ENCODE data around the gene ZNF746. TPM values are rescaled to one million over a fixed set of nuclear protein-coding genes. Genes with fewer than 3 reads are reported as not detected.
"Not testable (repeated sequence)": the region's sequence is repeated elsewhere in the genome, so short reads cannot be mapped to it uniquely, and the experiment has no call there.

The ZNF746 gene
- polyA plus RNA-seq, 1 donor, result 13.1 TPM

DNA sequence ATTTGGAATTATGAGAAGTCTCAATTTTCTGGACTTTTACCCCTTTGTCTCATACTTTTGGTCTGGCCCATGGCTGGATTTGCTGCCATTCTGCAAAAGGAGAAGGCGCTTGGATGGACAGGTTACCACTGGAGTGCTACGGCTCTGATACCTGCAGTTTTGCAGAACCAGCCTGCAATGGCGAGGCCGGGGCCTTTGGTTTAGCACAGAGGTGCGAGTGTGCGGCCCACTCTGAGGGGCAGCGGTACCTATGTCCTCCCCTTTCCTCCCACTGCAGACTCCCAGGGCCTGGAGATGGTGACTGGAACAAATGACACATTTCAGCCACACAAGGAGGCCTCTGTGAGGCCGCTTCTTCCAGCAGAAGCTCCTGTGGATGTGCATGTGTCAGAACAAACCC is 48.6 kb downstream of the ZNF746 start:
- Histone ChIP-seq H3K9me3 (ENCODE audit: control insufficient read depth, low read depth, low read length) (no peaks in the 10 kb centered on the region), H3K27me3 (ENCODE audit: control insufficient read depth, insufficient read depth, low read length) (no peaks in the 10 kb centered on the region), H3K36me3 (ENCODE audit: control insufficient read depth, insufficient read depth, low read length) (peaks cover 65% of the 10 kb centered on the region), H3K4me3 (ENCODE audit: low read length) (no peak overlapping the region), H3K27ac (ENCODE audit: low read length) (no peak overlapping the region), H3K4me1 (ENCODE audit: control insufficient read depth, insufficient read depth, low read length) (no peaks in the 10 kb centered on the region)
- no CpG with 5 or more reads among the region's 8 CpGs for WGBS (ENCODE audit: insufficient coverage, low lambda C conversion rate)
- DNase-seq, result no peak

DNA sequence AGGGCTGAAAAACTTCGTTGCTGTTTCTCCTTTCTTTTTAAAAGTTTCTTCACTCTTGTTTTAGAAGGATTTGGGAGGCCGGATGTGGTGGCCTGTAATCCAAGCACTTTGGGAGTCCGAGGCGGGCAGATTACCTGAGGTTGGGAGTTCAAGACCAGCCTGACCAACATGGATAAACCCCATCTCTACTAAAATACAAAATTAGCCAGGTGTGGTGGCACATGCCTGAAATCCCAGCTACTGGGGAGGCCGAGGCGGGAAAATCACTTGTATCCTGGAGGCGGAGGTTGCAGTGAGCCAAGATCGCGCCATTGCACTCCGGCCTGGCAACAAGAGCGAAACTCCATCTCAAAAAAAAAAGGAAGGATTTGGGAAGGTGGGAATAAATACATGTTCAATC is 51.6 kb downstream of the ZNF746 start:
- not testable (repeated sequence) for H3K9me3 ChIP-seq (ENCODE audit: control insufficient read depth, low read depth, low read length); H3K27me3 ChIP-seq (ENCODE audit: control insufficient read depth, insufficient read depth, low read length); H3K4me3 ChIP-seq (ENCODE audit: low read length); DNase-seq; H3K27ac ChIP-seq (ENCODE audit: low read length); H3K4me1 ChIP-seq (ENCODE audit: control insufficient read depth, insufficient read depth, low read length)
- 100% methylated on average over 7 of the region's 11 CpGs for WGBS (ENCODE audit: insufficient coverage, low lambda C conversion rate)
- H3K36me3 ChIP-seq (ENCODE audit: control insufficient read depth, insufficient read depth, low read length), result peaks cover 54% of the 10 kb centered on the region

DNA sequence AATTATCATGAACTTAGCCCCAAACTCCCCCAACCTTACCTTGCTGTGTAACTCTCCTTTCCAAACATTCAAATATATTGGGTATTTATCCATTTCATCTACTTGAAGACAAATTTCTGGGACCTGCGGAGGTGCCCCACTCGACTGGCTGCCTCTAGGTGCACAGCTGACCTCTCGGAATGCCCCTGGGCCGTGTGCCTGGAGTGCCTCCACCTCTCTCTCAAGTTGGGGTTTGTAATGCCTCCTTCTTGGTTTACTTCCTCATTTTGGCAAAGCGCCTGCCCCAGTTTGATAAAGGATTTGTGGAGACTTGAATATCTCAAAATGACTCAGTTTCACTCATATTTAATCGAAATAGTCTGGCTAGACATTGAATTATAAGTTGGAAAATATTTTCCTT is 53.3 kb downstream of the ZNF746 start:
- Histone ChIP-seq H3K4me1 (ENCODE audit: control insufficient read depth, insufficient read depth, low read length) (no peaks in the 10 kb centered on the region), H3K9me3 (ENCODE audit: control insufficient read depth, low read depth, low read length) (no peaks in the 10 kb centered on the region), H3K27ac (ENCODE audit: low read length) (no peak overlapping the region), H3K27me3 (ENCODE audit: control insufficient read depth, insufficient read depth, low read length) (no peaks in the 10 kb centered on the region), H3K36me3 (ENCODE audit: control insufficient read depth, insufficient read depth, low read length) (peaks cover 42% of the 10 kb centered on the region), H3K4me3 (ENCODE audit: low read length) (no peak overlapping the region)
- DNase-seq, result no peak
- WGBS (ENCODE audit: insufficient coverage, low lambda C conversion rate), result 100% methylated on average over 1 of the region's 6 CpGs

DNA sequence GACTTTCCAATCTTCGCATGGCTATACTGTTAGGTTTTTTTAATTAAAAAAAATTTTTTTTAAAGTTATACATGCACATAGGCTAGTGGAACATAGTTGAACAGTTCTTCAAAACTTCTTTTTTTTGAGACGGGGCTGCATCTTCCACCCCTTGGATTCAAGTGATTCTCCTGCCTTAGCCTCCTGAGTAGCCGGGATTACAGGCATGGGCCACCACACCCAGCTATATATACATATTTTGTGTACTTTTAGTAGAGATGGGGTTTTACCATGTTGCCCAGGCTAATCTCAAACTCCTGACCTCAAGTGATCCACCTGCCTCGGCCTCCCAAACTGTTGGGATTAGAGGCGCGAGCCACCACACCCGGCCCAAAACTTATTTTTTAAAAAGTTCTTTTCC is 54.1 kb downstream of the ZNF746 start:
- WGBS (ENCODE audit: insufficient coverage, low lambda C conversion rate), result 100% methylated on average over 2 of the region's 7 CpGs
- Histone ChIP-seq H3K27ac (ENCODE audit: low read length) (no peak overlapping the region), H3K4me1 (ENCODE audit: control insufficient read depth, insufficient read depth, low read length) (no peaks in the 10 kb centered on the region), H3K9me3 (ENCODE audit: control insufficient read depth, low read depth, low read length) (no peaks in the 10 kb centered on the region), H3K36me3 (ENCODE audit: control insufficient read depth, insufficient read depth, low read length) (peaks cover 36% of the 10 kb centered on the region), H3K4me3 (ENCODE audit: low read length) (no peak overlapping the region), H3K27me3 (ENCODE audit: control insufficient read depth, insufficient read depth, low read length) (no peaks in the 10 kb centered on the region)
- DNase-seq, result no peak

DNA sequence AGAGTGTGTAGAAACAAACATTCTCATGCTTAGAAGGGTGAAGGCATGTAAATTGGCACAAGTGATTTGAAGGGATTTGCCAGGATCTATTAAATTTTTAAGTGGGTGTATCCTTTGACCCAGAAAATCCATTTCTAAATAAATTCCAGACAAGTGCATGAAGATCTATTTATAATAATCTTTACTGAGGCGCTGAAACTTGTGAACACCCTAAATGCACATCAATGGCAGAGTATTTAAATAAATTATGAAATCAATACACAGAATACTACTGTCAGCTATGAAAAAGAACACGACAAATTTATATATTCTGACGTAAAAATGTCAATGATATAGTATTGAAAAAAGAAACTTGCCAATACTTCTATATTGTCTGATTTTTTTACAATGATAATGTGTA is 54.7 kb downstream of the ZNF746 start:
- DNase-seq, result no peak
- H3K27me3 ChIP-seq (ENCODE audit: control insufficient read depth, insufficient read depth, low read length), result no peaks in the 10 kb centered on the region
- H3K9me3 ChIP-seq (ENCODE audit: control insufficient read depth, low read depth, low read length), result no peaks in the 10 kb centered on the region
- H3K4me3 ChIP-seq (ENCODE audit: low read length), result no peak overlapping the region
- 86% methylated on average over 2 of the region's 3 CpGs for WGBS (ENCODE audit: insufficient coverage, low lambda C conversion rate)
- H3K27ac ChIP-seq (ENCODE audit: low read length), result no peak overlapping the region
- no peaks in the 10 kb centered on the region for H3K4me1 ChIP-seq (ENCODE audit: control insufficient read depth, insufficient read depth, low read length)
- peaks cover 35% of the 10 kb centered on the region for H3K36me3 ChIP-seq (ENCODE audit: control insufficient read depth, insufficient read depth, low read length)

DNA sequence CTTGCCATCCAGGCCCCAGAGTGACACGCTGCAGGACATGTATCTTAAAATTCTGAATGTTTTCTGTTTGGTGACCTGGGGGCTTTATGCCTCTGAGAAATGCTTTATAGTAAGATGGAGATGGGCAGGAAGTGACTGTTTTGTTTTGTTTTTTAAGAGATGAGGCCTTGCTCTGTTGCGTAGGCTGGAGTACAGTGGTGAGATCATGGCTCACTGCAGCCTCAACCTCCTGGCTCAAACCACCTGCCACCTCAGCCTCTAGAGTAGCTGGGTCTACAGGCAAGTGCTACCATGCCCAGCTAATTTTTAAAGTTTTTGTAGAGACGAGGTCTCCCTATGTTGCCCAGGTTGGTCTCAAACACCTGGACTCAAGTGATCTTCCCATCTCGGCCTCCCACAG is 57.4 kb downstream of the ZNF746 start:
- no peak for DNase-seq
- Histone ChIP-seq H3K27me3 (ENCODE audit: control insufficient read depth, insufficient read depth, low read length) (no peaks in the 10 kb centered on the region), H3K9me3 (ENCODE audit: control insufficient read depth, low read depth, low read length) (no peaks in the 10 kb centered on the region), H3K4me1 (ENCODE audit: control insufficient read depth, insufficient read depth, low read length) (no peaks in the 10 kb centered on the region), H3K36me3 (ENCODE audit: control insufficient read depth, insufficient read depth, low read length) (peaks cover 27% of the 10 kb centered on the region), H3K27ac (ENCODE audit: low read length) (no peak overlapping the region), H3K4me3 (ENCODE audit: low read length) (no peak overlapping the region)
- WGBS (ENCODE audit: insufficient coverage, low lambda C conversion rate), result no CpG with 5 or more reads among the region's 4 CpGs

DNA sequence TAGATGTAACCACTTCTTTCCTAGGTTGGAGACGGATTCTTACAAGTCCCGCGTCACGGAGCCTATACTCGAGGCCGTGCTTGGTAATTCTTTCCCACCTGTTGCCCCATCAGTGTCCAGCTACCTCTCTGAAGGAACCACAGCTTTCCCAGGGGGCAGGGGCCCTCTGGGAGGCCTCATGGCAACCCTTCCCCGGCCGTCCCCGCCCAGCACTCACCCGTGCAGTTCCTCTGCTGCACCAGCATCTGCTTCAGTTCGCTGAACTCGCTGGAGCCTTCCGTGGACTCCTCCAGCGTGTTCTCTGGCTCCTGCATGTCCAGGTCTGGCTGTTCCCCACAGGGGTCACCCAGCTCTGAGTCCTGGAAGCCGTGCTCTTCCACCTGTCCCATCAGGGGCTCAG is 61.3 kb downstream of the ZNF746 start:
- peaks cover 43% of the 10 kb centered on the region for H3K36me3 ChIP-seq (ENCODE audit: control insufficient read depth, insufficient read depth, low read length)

DNA sequence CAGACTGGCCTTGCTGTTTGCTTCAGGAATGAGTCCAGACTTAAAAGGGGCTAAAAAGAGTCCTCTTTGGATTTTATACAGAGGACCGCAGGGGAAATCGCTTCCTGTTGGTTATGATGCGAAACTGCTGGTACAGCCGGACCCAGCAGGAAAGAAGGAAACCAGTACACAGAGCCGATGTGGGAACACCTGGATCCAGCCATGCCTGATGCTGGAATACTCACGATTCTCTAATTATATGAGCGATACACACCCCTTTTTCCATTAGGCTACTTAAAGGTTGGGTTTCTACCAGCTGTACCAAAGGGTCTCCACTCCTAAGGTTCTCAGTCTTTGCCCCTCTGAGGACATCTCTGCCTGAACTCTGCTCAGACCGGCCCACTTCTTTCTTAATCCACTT is 64.5 kb downstream of the ZNF746 start:
- Histone ChIP-seq H3K4me1 (ENCODE audit: control insufficient read depth, insufficient read depth, low read length) (no peaks in the 10 kb centered on the region), H3K4me3 (ENCODE audit: low read length) (no peak overlapping the region), H3K36me3 (ENCODE audit: control insufficient read depth, insufficient read depth, low read length) (peaks cover 46% of the 10 kb centered on the region), H3K27ac (ENCODE audit: low read length) (no peak overlapping the region), H3K9me3 (ENCODE audit: control insufficient read depth, low read depth, low read length) (peaks cover 9% of the 10 kb centered on the region), H3K27me3 (ENCODE audit: control insufficient read depth, insufficient read depth, low read length) (no peaks in the 10 kb centered on the region)
- DNase-seq, result no peak
- WGBS (ENCODE audit: insufficient coverage, low lambda C conversion rate), result 100% methylated on average over 1 of the region's 8 CpGs

More for the DNA sequence above, 61.3 kb downstream of the ZNF746 start:
- Histone ChIP-seq H3K27ac (ENCODE audit: low read length) (no peak overlapping the region), H3K4me3 (ENCODE audit: low read length) (no peak overlapping the region), H3K9me3 (ENCODE audit: control insufficient read depth, low read depth, low read length) (peaks cover 9% of the 10 kb centered on the region), H3K27me3 (ENCODE audit: control insufficient read depth, insufficient read depth, low read length) (no peaks in the 10 kb centered on the region), H3K4me1 (ENCODE audit: control insufficient read depth, insufficient read depth, low read length) (no peaks in the 10 kb centered on the region)
- WGBS (ENCODE audit: insufficient coverage, low lambda C conversion rate), result 100% methylated on average over 1 of the region's 15 CpGs
- no peak for DNase-seq

DNA sequence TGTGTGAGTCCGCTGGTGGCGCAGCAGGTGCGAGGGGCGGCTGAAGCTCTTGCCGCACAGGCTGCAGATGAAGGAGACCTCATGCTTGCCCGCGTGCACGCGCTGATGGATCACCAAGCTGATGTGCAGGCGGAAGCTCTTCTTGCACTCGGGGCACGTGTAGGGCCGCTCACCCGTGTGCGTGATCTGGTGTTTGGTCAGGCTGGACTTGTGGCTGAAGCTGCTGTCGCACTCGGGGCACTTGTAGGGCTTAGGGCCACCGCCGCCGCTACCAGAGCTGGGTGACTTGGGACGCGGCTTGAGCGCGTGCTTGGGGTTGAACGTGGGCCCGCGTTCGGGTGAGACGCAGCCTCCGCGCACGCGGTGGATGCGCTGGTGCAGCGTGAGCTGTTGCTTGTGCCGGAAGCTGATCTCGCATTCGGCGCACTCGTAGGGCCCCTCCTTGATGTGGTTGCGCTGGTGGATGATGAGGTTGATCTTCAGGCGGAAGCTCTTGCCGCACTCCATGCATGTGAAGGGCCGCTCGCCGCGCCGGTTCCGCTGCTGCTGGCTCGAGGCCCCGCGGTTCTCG is 65.4 kb downstream of the ZNF746 start:
- WGBS (ENCODE audit: insufficient coverage, low lambda C conversion rate), result no CpG with 5 or more reads among the region's 53 CpGs
- no peak for DNase-seq
- H3K27ac ChIP-seq (ENCODE audit: low read length), result no peak overlapping the region
- no peaks in the 10 kb centered on the region for H3K27me3 ChIP-seq (ENCODE audit: control insufficient read depth, insufficient read depth, low read length)
- peaks cover 46% of the 10 kb centered on the region for H3K36me3 ChIP-seq (ENCODE audit: control insufficient read depth, insufficient read depth, low read length)
- H3K4me3 ChIP-seq (ENCODE audit: low read length), result no peak overlapping the region
- H3K4me1 ChIP-seq (ENCODE audit: control insufficient read depth, insufficient read depth, low read length), result no peaks in the 10 kb centered on the region
- H3K9me3 ChIP-seq (ENCODE audit: control insufficient read depth, low read depth, low read length), result peaks cover 9% of the 10 kb centered on the region

DNA sequence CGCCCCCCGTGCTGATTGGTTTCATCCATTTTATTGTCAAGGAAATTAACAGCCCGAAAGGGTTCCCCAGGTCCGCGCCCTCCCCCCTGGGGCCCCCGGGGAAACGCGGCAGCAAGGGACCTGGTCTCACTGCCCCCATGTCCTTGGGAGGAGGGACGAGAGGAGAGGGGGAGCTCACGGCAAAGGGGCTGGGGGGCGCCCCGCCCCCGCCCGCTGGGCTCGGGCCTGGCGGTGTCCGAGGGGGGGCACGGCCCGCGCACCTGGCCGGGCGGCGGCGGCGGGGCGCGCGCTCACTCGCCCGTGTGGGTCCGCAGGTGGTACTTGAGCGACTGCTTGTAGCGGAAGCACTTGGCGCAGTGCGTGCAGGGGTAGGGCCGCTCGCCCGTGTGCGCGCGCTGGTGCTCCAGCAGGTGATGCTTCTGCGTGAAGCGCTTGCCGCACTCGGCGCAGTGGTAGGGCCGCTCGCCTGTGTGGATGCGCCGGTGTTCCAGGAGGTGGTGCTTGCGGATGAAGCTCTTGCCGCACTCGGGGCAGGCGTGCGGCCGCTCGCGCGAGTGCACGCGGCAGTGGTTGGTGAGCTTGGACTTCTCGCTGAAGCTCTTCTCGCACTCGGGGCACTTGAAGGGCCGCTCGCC is 66.0 kb downstream of the ZNF746 start:
- Histone ChIP-seq H3K4me3 (ENCODE audit: low read length) (no peak overlapping the region), H3K27me3 (ENCODE audit: control insufficient read depth, insufficient read depth, low read length) (no peaks in the 10 kb centered on the region), H3K27ac (ENCODE audit: low read length) (no peak overlapping the region), H3K36me3 (ENCODE audit: control insufficient read depth, insufficient read depth, low read length) (peaks cover 42% of the 10 kb centered on the region), H3K4me1 (ENCODE audit: control insufficient read depth, insufficient read depth, low read length) (no peaks in the 10 kb centered on the region), H3K9me3 (ENCODE audit: control insufficient read depth, low read depth, low read length) (peaks cover 9% of the 10 kb centered on the region)
- DNase-seq, result no peak
- no CpG with 5 or more reads among the region's 66 CpGs for WGBS (ENCODE audit: insufficient coverage, low lambda C conversion rate)

DNA sequence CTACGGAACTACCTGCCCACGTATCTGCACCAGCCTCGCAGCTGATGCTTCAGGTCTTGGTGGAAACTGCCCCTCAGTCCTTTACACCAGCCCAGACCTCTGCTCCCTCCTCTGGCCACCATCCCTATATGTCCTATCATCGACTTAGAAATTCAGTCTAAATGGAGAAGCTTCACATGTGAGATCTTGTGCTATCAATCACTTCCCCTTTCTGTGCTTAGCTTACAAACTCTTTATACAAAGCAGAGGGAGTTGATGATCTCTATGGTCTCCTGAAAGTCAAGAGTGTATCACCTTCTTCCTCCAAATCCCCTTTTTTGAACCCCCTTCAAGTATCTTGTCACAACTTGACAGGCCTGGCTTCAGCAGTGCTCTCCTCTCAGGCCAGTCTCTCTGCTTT is 67.4 kb downstream of the ZNF746 start:
- no CpG with 5 or more reads among the region's 4 CpGs for WGBS (ENCODE audit: insufficient coverage, low lambda C conversion rate)
- no peak for DNase-seq
- H3K4me1 ChIP-seq (ENCODE audit: control insufficient read depth, insufficient read depth, low read length), result no peaks in the 10 kb centered on the region

More for the DNA sequence above, 67.4 kb downstream of the ZNF746 start:
- Histone ChIP-seq H3K4me3 (ENCODE audit: low read length) (no peak overlapping the region), H3K27me3 (ENCODE audit: control insufficient read depth, insufficient read depth, low read length) (no peaks in the 10 kb centered on the region), H3K9me3 (ENCODE audit: control insufficient read depth, low read depth, low read length) (peaks cover 9% of the 10 kb centered on the region), H3K36me3 (ENCODE audit: control insufficient read depth, insufficient read depth, low read length) (peaks cover 36% of the 10 kb centered on the region), H3K27ac (ENCODE audit: low read length) (no peak overlapping the region)

All from large intestine (tissue), 3 donors.